ENCODE data around the gene UGGT2. TPM values are rescaled to one million over a fixed set of nuclear protein-coding genes. Genes with fewer than 3 reads are reported as not detected.

Gene UGGT2
- total RNA-seq, 2 donors from 2014 or later: 37.2 to 40.9 TPM

DNA sequence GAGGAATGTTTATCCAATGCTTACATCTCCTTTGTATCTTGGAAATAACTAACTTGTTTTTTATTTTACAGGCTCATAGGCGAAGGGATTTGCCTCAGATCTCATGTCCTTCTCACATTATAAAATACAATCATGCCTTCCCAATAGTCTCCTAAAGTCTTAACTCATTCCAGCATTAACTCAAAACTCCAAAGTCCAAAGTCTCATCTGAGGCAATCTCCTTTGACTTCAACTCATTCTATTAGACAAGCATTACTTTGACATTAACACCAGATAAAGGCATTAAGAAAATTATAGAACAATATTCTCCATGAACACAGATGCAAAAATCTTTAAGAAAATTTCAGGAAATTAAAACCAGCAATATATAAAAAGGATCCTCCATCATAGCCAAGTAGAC lies 238.7 kb downstream of the UGGT2 start:
- Histone ChIP-seq H3K27ac (ENCODE audit: low read depth, low read length) (no peak overlapping the region), H3K9me3 (ENCODE audit: control insufficient read depth, low read length) (peaks cover 18% of the 10 kb centered on the region), H3K36me3 (ENCODE audit: control insufficient read depth, insufficient read depth, low read length) (no peaks in the 10 kb centered on the region), H3K27me3 (ENCODE audit: control insufficient read depth, insufficient read depth, low read length, poor library complexity, severe bottlenecking) (no peaks in the 10 kb centered on the region), H3K9ac (ENCODE audit: extremely low read depth, low read length, poor library complexity, severe bottlenecking) (no peak overlapping the region), H3K4me3 (ENCODE audit: low read length) (no peak overlapping the region), H3K4me1 (ENCODE audit: control insufficient read depth, insufficient read depth, low read length) (no peaks in the 10 kb centered on the region)
- peaks cover 31% of the 10 kb centered on the region for H3K36me3 Mint-ChIP-seq (ENCODE audit: low read depth)
- no peaks in the 10 kb centered on the region for H3K27me3 Mint-ChIP-seq (ENCODE audit: insufficient read depth)
- peaks cover 22% of the 10 kb centered on the region for H3K9me3 Mint-ChIP-seq
- TF ChIP-seq, protein P1, sequence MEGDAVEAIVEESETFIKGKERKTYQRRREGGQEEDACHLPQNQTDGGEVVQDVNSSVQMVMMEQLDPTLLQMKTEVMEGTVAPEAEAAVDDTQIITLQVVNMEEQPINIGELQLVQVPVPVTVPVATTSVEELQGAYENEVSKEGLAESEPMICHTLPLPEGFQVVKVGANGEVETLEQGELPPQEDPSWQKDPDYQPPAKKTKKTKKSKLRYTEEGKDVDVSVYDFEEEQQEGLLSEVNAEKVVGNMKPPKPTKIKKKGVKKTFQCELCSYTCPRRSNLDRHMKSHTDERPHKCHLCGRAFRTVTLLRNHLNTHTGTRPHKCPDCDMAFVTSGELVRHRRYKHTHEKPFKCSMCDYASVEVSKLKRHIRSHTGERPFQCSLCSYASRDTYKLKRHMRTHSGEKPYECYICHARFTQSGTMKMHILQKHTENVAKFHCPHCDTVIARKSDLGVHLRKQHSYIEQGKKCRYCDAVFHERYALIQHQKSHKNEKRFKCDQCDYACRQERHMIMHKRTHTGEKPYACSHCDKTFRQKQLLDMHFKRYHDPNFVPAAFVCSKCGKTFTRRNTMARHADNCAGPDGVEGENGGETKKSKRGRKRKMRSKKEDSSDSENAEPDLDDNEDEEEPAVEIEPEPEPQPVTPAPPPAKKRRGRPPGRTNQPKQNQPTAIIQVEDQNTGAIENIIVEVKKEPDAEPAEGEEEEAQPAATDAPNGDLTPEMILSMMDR (conservative IDR thresholded peaks at IDR 0.05): no peak
- no peak for DNase-seq
- H3K27ac Mint-ChIP-seq: no peak overlapping the region
- H3K4me3 Mint-ChIP-seq: no peak overlapping the region
- 83% methylated on average over 1 of the region's 1 CpG; no CpG with 5 or more reads in 1 of the 2 experiments for WGBS, 2 experiments (ENCODE audit: insufficient coverage in 1 of 2, insufficient read length in 1 of 2)
- H3K4me1 Mint-ChIP-seq: no peaks in the 10 kb centered on the region

DNA sequence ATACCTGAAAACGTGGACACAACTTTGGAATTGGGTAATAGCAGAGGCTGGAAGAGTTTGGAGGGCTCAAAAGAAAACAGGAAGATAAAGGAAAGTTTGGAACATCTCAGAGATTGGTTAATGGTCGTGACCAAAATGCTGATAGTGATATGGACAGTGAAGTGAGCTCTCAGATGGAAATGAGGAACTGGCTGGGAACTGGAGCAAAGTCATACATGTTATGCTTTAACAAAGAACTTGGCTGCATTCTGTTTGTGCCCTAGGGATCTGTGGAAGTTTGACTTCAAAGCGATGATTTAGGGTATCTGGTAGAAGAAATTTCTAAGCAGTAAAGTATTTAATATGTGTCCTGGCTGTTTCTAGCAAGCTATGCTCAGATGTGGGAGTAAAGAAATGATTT lies 240.1 kb downstream of the UGGT2 start:
- no peaks in the 10 kb centered on the region for H3K27me3 Mint-ChIP-seq (ENCODE audit: insufficient read depth)
- H3K4me1 ChIP-seq (ENCODE audit: control insufficient read depth, insufficient read depth, low read length): no peaks in the 10 kb centered on the region
- no peak overlapping the region for H3K4me3 ChIP-seq (ENCODE audit: low read length)
- peaks cover 4% of the 10 kb centered on the region for H3K4me1 Mint-ChIP-seq
- TF ChIP-seq, protein P1 (conservative IDR thresholded peaks at IDR 0.05): no peak
- H3K9ac ChIP-seq (ENCODE audit: extremely low read depth, low read length, poor library complexity, severe bottlenecking): no peak overlapping the region
- H3K9me3 ChIP-seq (ENCODE audit: control insufficient read depth, low read length): peaks cover 18% of the 10 kb centered on the region
- H3K27ac ChIP-seq (ENCODE audit: low read depth, low read length): no peak overlapping the region
- 86 to 89% methylated on average over 3 of the region's 3 CpGs for WGBS, 2 experiments (ENCODE audit: insufficient coverage in 1 of 2, insufficient read length in 1 of 2)
- H3K36me3 ChIP-seq (ENCODE audit: control insufficient read depth, insufficient read depth, low read length): no peaks in the 10 kb centered on the region
- no peak for DNase-seq
- peaks cover 22% of the 10 kb centered on the region for H3K9me3 Mint-ChIP-seq
- H3K27ac Mint-ChIP-seq: no peak overlapping the region
- H3K36me3 Mint-ChIP-seq (ENCODE audit: low read depth): peaks cover 31% of the 10 kb centered on the region
- H3K4me3 Mint-ChIP-seq: no peak overlapping the region
- no peaks in the 10 kb centered on the region for H3K27me3 ChIP-seq (ENCODE audit: control insufficient read depth, insufficient read depth, low read length, poor library complexity, severe bottlenecking)

DNA sequence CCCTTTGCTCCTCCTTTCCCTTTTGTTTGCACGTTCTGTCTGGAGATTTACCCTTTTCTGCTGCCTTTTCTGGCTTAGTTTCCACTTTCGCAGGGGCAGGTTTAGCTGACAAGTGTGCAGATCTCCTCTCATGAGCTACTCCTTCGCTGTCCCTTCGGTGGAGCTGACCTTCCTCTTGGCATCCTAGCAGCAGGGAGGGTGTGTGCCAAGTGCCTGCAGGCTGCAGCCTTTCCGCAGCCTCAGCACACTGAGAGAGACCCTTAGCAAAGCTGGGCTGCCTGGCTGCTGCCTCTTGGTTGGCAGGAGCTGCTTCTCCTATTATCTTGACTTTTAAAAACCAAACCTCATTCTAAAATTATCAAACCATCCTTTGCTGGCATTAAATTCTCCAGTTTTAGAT lies 243.8 kb downstream of the UGGT2 start:
- no peak overlapping the region for H3K4me3 ChIP-seq (ENCODE audit: low read length)
- no peak overlapping the region for H3K9ac ChIP-seq (ENCODE audit: extremely low read depth, low read length, poor library complexity, severe bottlenecking)
- no peak overlapping the region for H3K4me3 Mint-ChIP-seq
- no peaks in the 10 kb centered on the region for H3K27me3 Mint-ChIP-seq (ENCODE audit: insufficient read depth)
- WGBS, 2 experiments (ENCODE audit: insufficient coverage in 1 of 2, insufficient read length in 1 of 2): 84 to 89% methylated on average over 5 of the region's 5 CpGs
- TF ChIP-seq, protein P1 (conservative IDR thresholded peaks at IDR 0.05): no peak
- peaks cover 4% of the 10 kb centered on the region for H3K36me3 ChIP-seq (ENCODE audit: control insufficient read depth, insufficient read depth, low read length)
- peaks cover 34% of the 10 kb centered on the region for H3K9me3 Mint-ChIP-seq
- no peak for DNase-seq
- no peaks in the 10 kb centered on the region for H3K27me3 ChIP-seq (ENCODE audit: control insufficient read depth, insufficient read depth, low read length, poor library complexity, severe bottlenecking)
- peaks cover 4% of the 10 kb centered on the region for H3K4me1 Mint-ChIP-seq
- peaks cover 34% of the 10 kb centered on the region for H3K9me3 ChIP-seq (ENCODE audit: control insufficient read depth, low read length)
- H3K27ac Mint-ChIP-seq: no peak overlapping the region
- no peak overlapping the region for H3K27ac ChIP-seq (ENCODE audit: low read depth, low read length)
- peaks cover 31% of the 10 kb centered on the region for H3K36me3 Mint-ChIP-seq (ENCODE audit: low read depth)
- no peaks in the 10 kb centered on the region for H3K4me1 ChIP-seq (ENCODE audit: control insufficient read depth, insufficient read depth, low read length)

All from endodermal cell (in vitro differentiated cells).